Caki2 (cell line): ENCODE measurements around the gene DAB2. TPM values are rescaled to one million over a fixed set of nuclear protein-coding genes. Genes with fewer than 3 reads are reported as not detected.
"Not testable (repeated sequence)": the region's sequence is repeated elsewhere in the genome, so short reads cannot be mapped to it uniquely, and the experiment has no call there.

Source experiments
- DNase-seq: peaks from one replicate; pipeline ENCODE4 v3.0.0-alpha.2; 2015; ENCODE audit warnings: low read depth
- in situ Hi-C: cut with HindIII; loops from 2 replicates; pipeline ENCODE4 v1.10.0; 2016; ENCODE audit warnings: low sequenced_read_pairs, low pct_unique_long_range_greater_than_20kb, mixed read lengths
- total RNA-seq: library from RNA; depleted of rRNA; stranded (reverse); fragments of >200 nt; shearing (Covaris generic); gene quantifications from 2 replicates; pipeline ENCODE4 v1.2.3, GENCODE V29; 2014; ENCODE audit warnings: low replicate concordance

Gene DAB2
- total RNA-seq, 1 experiment from 2014 or later = 0.68 TPM

GRCh38 chr5:39426746-39427105, 1.9 kb upstream of the DAB2 start:
- in situ Hi-C loops = no loop called here
- DNase-seq = no peak

GRCh38 chr5:39426051-39426745, 1.4 kb upstream of the DAB2 start:
- in situ Hi-C loops = no loop called here

GRCh38 chr5:39423331-39423751, 1.4 kb downstream of the DAB2 start:
- no peak for DNase-seq
- in situ Hi-C loops = no loop called here

More at GRCh38 chr5:39426051-39426745, 1.4 kb upstream of the DAB2 start:
- DNase-seq = no peak

- in situ Hi-C loops = no loop called here
- no peak for DNase-seq
Measured at GRCh38 chr5:39422728-39423285, 2.0 kb downstream of the DAB2 start.

GRCh38 chr5:39422036-39422606, 2.7 kb downstream of the DAB2 start:
- in situ Hi-C loops = no loop called here
- DNase-seq = no peak

- in situ Hi-C loops = no loop called here
- DNase-seq = no peak
Measured at GRCh38 chr5:39420482-39421145, 4.2 kb downstream of the DAB2 start.

- no peak for DNase-seq
- in situ Hi-C loops = no loop called here
Measured at GRCh38 chr5:39419796-39420195, 5.0 kb downstream of the DAB2 start.

- in situ Hi-C loops = no loop called here
- no peak for DNase-seq
Measured at GRCh38 chr5:39417979-39418378, 6.8 kb downstream of the DAB2 start.

- in situ Hi-C loops = no loop called here
- no peak for DNase-seq
Measured at GRCh38 chr5:39415201-39415600, 9.6 kb downstream of the DAB2 start.

GRCh38 chr5:39414426-39414825, 10.4 kb downstream of the DAB2 start:
- no peak for DNase-seq
- in situ Hi-C loops = no loop called here

GRCh38 chr5:39413771-39414170, 11.0 kb downstream of the DAB2 start:
- in situ Hi-C loops = no loop called here
- DNase-seq = no peak

- no peak for DNase-seq
- in situ Hi-C loops = no loop called here
Measured at GRCh38 chr5:39412721-39413394, 11.9 kb downstream of the DAB2 start.

GRCh38 chr5:39411985-39412384, 12.8 kb downstream of the DAB2 start:
- DNase-seq = no peak
- in situ Hi-C loops = no loop called here

- no peak for DNase-seq
- in situ Hi-C loops = no loop called here
Measured at GRCh38 chr5:39411061-39411460, 13.7 kb downstream of the DAB2 start.

GRCh38 chr5:39409033-39409432, 15.7 kb downstream of the DAB2 start:
- DNase-seq = no peak
- in situ Hi-C loops = no loop called here

GRCh38 chr5:39405083-39405843, 19.5 kb downstream of the DAB2 start:
- in situ Hi-C loops = no loop called here
- DNase-seq = no peak

- not testable (repeated sequence) for DNase-seq
Measured at GRCh38 chr5:39403761-39404160, 21.0 kb downstream of the DAB2 start.

GRCh38 chr5:39402140-39402539, 22.6 kb downstream of the DAB2 start:
- in situ Hi-C loops, DNase-seq: not testable (repeated sequence)

More at GRCh38 chr5:39403761-39404160, 21.0 kb downstream of the DAB2 start:
- in situ Hi-C loops = not testable (repeated sequence)
